Globus pallidus (tissue), 1 donor: ENCODE measurements around the gene KRT4.
"Not testable (repeated sequence)": the region's sequence is repeated elsewhere in the genome, so short reads cannot be mapped to it uniquely, and the experiment has no call there.

Source experiments
- DNase-seq: peaks from one replicate; pipeline ENCODE4 v3.0.0-alpha.2; 2015; ENCODE audit warnings: low spot score

KRT4 gene

GRCh38 chr12:52772772-52773171 is 41.1 kb downstream of the KRT4 start:
- no peak for DNase-seq

GRCh38 chr12:52772188-52772587 is 41.7 kb downstream of the KRT4 start:
- DNase-seq: no peak

GRCh38 chr12:52771505-52771904 is 42.4 kb downstream of the KRT4 start:
- DNase-seq: no peak

GRCh38 chr12:52771088-52771487 is 42.8 kb downstream of the KRT4 start:
- no peak for DNase-seq

GRCh38 chr12:52769946-52770345 is 44.0 kb downstream of the KRT4 start:
- DNase-seq: no peak

- DNase-seq: no peak
These were observed 44.6 kb downstream of the KRT4 start for GRCh38 chr12:52769354-52769753.

- DNase-seq: no peak
These were observed 45.3 kb downstream of the KRT4 start for GRCh38 chr12:52768479-52769200.

GRCh38 chr12:52767427-52767826 is 46.5 kb downstream of the KRT4 start:
- no peak for DNase-seq

GRCh38 chr12:52767020-52767379 is 46.9 kb downstream of the KRT4 start:
- DNase-seq: no peak

- DNase-seq: no peak
These were observed 47.4 kb downstream of the KRT4 start for GRCh38 chr12:52766351-52767019.

GRCh38 chr12:52765702-52766101 is 48.2 kb downstream of the KRT4 start:
- no peak for DNase-seq

GRCh38 chr12:52763991-52764390 is 49.9 kb downstream of the KRT4 start:
- no peak for DNase-seq

- no peak for DNase-seq
These were observed 50.8 kb downstream of the KRT4 start for GRCh38 chr12:52763036-52763659.

GRCh38 chr12:52761802-52762201 is 52.1 kb downstream of the KRT4 start:
- no peak for DNase-seq

GRCh38 chr12:52761218-52761617 is 52.7 kb downstream of the KRT4 start:
- DNase-seq: not testable (repeated sequence)

- DNase-seq: no peak
These were observed 53.3 kb downstream of the KRT4 start for GRCh38 chr12:52760623-52761022.

- no peak for DNase-seq
These were observed 54.2 kb downstream of the KRT4 start for GRCh38 chr12:52759695-52760094.

GRCh38 chr12:52759218-52759617 is 54.7 kb downstream of the KRT4 start:
- no peak for DNase-seq

- no peak for DNase-seq
These were observed 56.3 kb downstream of the KRT4 start for GRCh38 chr12:52757449-52758176.
